GM18951 (cell line): ENCODE measurements around the gene OR52E5.

Experiments
- POLR2A ChIP-seq: IDR thresholded peaks from 4 replicates; pipeline ENCODE4 v1.6.1; 2011; ENCODE audit warnings: mild to moderate bottlenecking; ENCODE audit not compliant: insufficient read length, insufficient read depth; ENCODE audit errors: extremely low read depth
- in situ Hi-C: fragments of 300-500 bp; cut with MboI; formaldehyde crosslinking; loops from one replicate; pipeline ENCODE4 v1.12.0; 2022; ENCODE audit warnings: low sequenced_read_pairs, mixed read lengths, inconsistent platforms; ENCODE audit not compliant: unreplicated experiment

The OR52E5 gene

GRCh38 chr11:5892908-5893307 lies at the start of gene OR52E5:
Gene OR52E5 (plus strand): TSS chr11:5893208. CDS start chr11:5900777, 7,569 bp downstream.
- no peak for TF ChIP-seq POLR2A
- in situ Hi-C loops: no loop called here

GRCh38 chr11:5846701-5847100 lies 46.3 kb upstream of the OR52E5 start:
- in situ Hi-C loops: no loop called here

GRCh38 chr11:5847711-5848110 lies 45.3 kb upstream of the OR52E5 start:
- no peak for TF ChIP-seq POLR2A
- in situ Hi-C loops: no loop called here

More at GRCh38 chr11:5846701-5847100, 46.3 kb upstream of the OR52E5 start:
- TF ChIP-seq POLR2A: no peak

- no peak for TF ChIP-seq POLR2A
- in situ Hi-C loops: no loop called here
Observed at GRCh38 chr11:5851002-5851401, 42.0 kb upstream of the OR52E5 start.

- in situ Hi-C loops: no loop called here
- TF ChIP-seq POLR2A: no peak
Observed at GRCh38 chr11:5857590-5857989, 35.4 kb upstream of the OR52E5 start, which contains the start of gene OR52E8. Gene OR52E8 (minus strand): TSS chr11:5857690. CDS start chr11:5857690, 0 bp downstream.

GRCh38 chr11:5865826-5866225 lies 27.2 kb upstream of the OR52E5 start:
- in situ Hi-C loops: no loop called here
- TF ChIP-seq POLR2A: no peak

- TF ChIP-seq POLR2A: no peak
- in situ Hi-C loops: no loop called here
Observed at GRCh38 chr11:5878564-5878963, 14.4 kb upstream of the OR52E5 start.

GRCh38 chr11:5880329-5880728 lies 12.7 kb upstream of the OR52E5 start, which contains the start of gene OR52E4:
Gene OR52E4 (plus strand): TSS chr11:5880629. CDS start chr11:5884293, 3,664 bp downstream.
- no peak for TF ChIP-seq POLR2A
- in situ Hi-C loops: no loop called here

- TF ChIP-seq POLR2A: no peak
- in situ Hi-C loops: no loop called here
Observed at GRCh38 chr11:5881756-5882155, 11.3 kb upstream of the OR52E5 start.

GRCh38 chr11:5887172-5887571 lies 5.8 kb upstream of the OR52E5 start:
- no peak for TF ChIP-seq POLR2A
- in situ Hi-C loops: no loop called here

GRCh38 chr11:5887661-5888060 lies 5.3 kb upstream of the OR52E5 start:
- no peak for TF ChIP-seq POLR2A
- in situ Hi-C loops: no loop called here

- TF ChIP-seq POLR2A: no peak
- in situ Hi-C loops: no loop called here
Observed at GRCh38 chr11:5891216-5891800, 1.7 kb upstream of the OR52E5 start.

GRCh38 chr11:5899534-5899933 lies 6.5 kb downstream of the OR52E5 start:
- no peak for TF ChIP-seq POLR2A
- in situ Hi-C loops: no loop called here

- in situ Hi-C loops: no loop called here
- no peak for TF ChIP-seq POLR2A
Observed at GRCh38 chr11:5910540-5910939, 17.5 kb downstream of the OR52E5 start.
